Measurements from ENCODE around the gene AKT1S1.

AKT1S1 gene

GRCh38 chr19:49889687-49890348 lies 12.7 kb upstream of the AKT1S1 start:
- no peaks in the 10 kb centered on the region for H3K9me3 ChIP-seq (ENCODE audit: control insufficient read depth, low read length)
- H3K4me1 ChIP-seq (ENCODE audit: control insufficient read depth, insufficient read depth, low read length), result no peaks in the 10 kb centered on the region
- 47 to 49% methylated on average over 71 of the region's 71 CpGs for WGBS, 2 experiments
- peaks cover 16% of the 10 kb centered on the region for H3K27me3 ChIP-seq (ENCODE audit: control insufficient read depth, insufficient read depth, low read length, poor library complexity, severe bottlenecking)
- H3K27ac ChIP-seq (ENCODE audit: insufficient read depth, low read depth, low read length, poor library complexity, severe bottlenecking), result no peak overlapping the region
- peak overlapping the region; percentile 23 for H3K4me3 ChIP-seq (ENCODE audit: insufficient read depth, low read depth, low read length)
- H3K36me3 ChIP-seq (ENCODE audit: control insufficient read depth, insufficient read depth, low read length), result peaks cover 3% of the 10 kb centered on the region

GRCh38 chr19:49889038-49889686 lies 12.0 kb upstream of the AKT1S1 start:
- Histone ChIP-seq H3K36me3 (ENCODE audit: control insufficient read depth, insufficient read depth, low read length) (peaks cover 9% of the 10 kb centered on the region), H3K27ac (ENCODE audit: insufficient read depth, low read depth, low read length, poor library complexity, severe bottlenecking) (no peak overlapping the region), H3K27me3 (ENCODE audit: control insufficient read depth, insufficient read depth, low read length, poor library complexity, severe bottlenecking) (peaks cover 16% of the 10 kb centered on the region), H3K4me3 (ENCODE audit: insufficient read depth, low read depth, low read length) (no peak overlapping the region), H3K9me3 (ENCODE audit: control insufficient read depth, low read length) (no peaks in the 10 kb centered on the region), H3K4me1 (ENCODE audit: control insufficient read depth, insufficient read depth, low read length) (no peaks in the 10 kb centered on the region)
- WGBS, 2 experiments, result 95% methylated on average over 23 of the region's 23 CpGs

GRCh38 chr19:49888510-49888824 lies 11.3 kb upstream of the AKT1S1 start:
- WGBS, 2 experiments, result 93 to 96% methylated on average over 18 of the region's 18 CpGs
- H3K36me3 ChIP-seq (ENCODE audit: control insufficient read depth, insufficient read depth, low read length), result peaks cover 16% of the 10 kb centered on the region
- no peaks in the 10 kb centered on the region for H3K9me3 ChIP-seq (ENCODE audit: control insufficient read depth, low read length)
- peaks cover 16% of the 10 kb centered on the region for H3K27me3 ChIP-seq (ENCODE audit: control insufficient read depth, insufficient read depth, low read length, poor library complexity, severe bottlenecking)
- H3K4me3 ChIP-seq (ENCODE audit: insufficient read depth, low read depth, low read length), result no peak overlapping the region
- H3K27ac ChIP-seq (ENCODE audit: insufficient read depth, low read depth, low read length, poor library complexity, severe bottlenecking), result no peak overlapping the region
- H3K4me1 ChIP-seq (ENCODE audit: control insufficient read depth, insufficient read depth, low read length), result no peaks in the 10 kb centered on the region

GRCh38 chr19:49887665-49888509 lies 10.7 kb upstream of the AKT1S1 start:
- Histone ChIP-seq H3K27ac (ENCODE audit: insufficient read depth, low read depth, low read length, poor library complexity, severe bottlenecking) (no peak overlapping the region), H3K27me3 (ENCODE audit: control insufficient read depth, insufficient read depth, low read length, poor library complexity, severe bottlenecking) (peaks cover 16% of the 10 kb centered on the region), H3K36me3 (ENCODE audit: control insufficient read depth, insufficient read depth, low read length) (peaks cover 20% of the 10 kb centered on the region), H3K4me1 (ENCODE audit: control insufficient read depth, insufficient read depth, low read length) (no peaks in the 10 kb centered on the region), H3K9me3 (ENCODE audit: control insufficient read depth, low read length) (no peaks in the 10 kb centered on the region), H3K4me3 (ENCODE audit: insufficient read depth, low read depth, low read length) (no peak overlapping the region)
- 94 to 96% methylated on average over 54 of the region's 54 CpGs for WGBS, 2 experiments

- H3K36me3 ChIP-seq (ENCODE audit: control insufficient read depth, insufficient read depth, low read length), result peaks cover 27% of the 10 kb centered on the region
- peaks cover 16% of the 10 kb centered on the region for H3K27me3 ChIP-seq (ENCODE audit: control insufficient read depth, insufficient read depth, low read length, poor library complexity, severe bottlenecking)
- H3K4me1 ChIP-seq (ENCODE audit: control insufficient read depth, insufficient read depth, low read length), result no peaks in the 10 kb centered on the region
- H3K27ac ChIP-seq (ENCODE audit: insufficient read depth, low read depth, low read length, poor library complexity, severe bottlenecking), result no peak overlapping the region
- H3K4me3 ChIP-seq (ENCODE audit: insufficient read depth, low read depth, low read length), result no peak overlapping the region
- H3K9me3 ChIP-seq (ENCODE audit: control insufficient read depth, low read length), result no peaks in the 10 kb centered on the region
- WGBS, 2 experiments, result 93 to 95% methylated on average over 23 of the region's 23 CpGs
Measured at GRCh38 chr19:49887037-49887664, 10.0 kb upstream of the AKT1S1 start.

GRCh38 chr19:49884760-49885159 lies 7.6 kb upstream of the AKT1S1 start:
- Histone ChIP-seq H3K9me3 (ENCODE audit: control insufficient read depth, low read length) (no peaks in the 10 kb centered on the region), H3K27ac (ENCODE audit: insufficient read depth, low read depth, low read length, poor library complexity, severe bottlenecking) (no peak overlapping the region), H3K36me3 (ENCODE audit: control insufficient read depth, insufficient read depth, low read length) (peaks cover 44% of the 10 kb centered on the region), H3K4me3 (ENCODE audit: insufficient read depth, low read depth, low read length) (no peak overlapping the region), H3K4me1 (ENCODE audit: control insufficient read depth, insufficient read depth, low read length) (no peaks in the 10 kb centered on the region), H3K27me3 (ENCODE audit: control insufficient read depth, insufficient read depth, low read length, poor library complexity, severe bottlenecking) (peaks cover 7% of the 10 kb centered on the region)
- 91 to 94% methylated on average over 3 of the region's 3 CpGs for WGBS, 2 experiments

GRCh38 chr19:49884109-49884508 lies 7.0 kb upstream of the AKT1S1 start:
- Histone ChIP-seq H3K36me3 (ENCODE audit: control insufficient read depth, insufficient read depth, low read length) (peaks cover 44% of the 10 kb centered on the region), H3K4me3 (ENCODE audit: insufficient read depth, low read depth, low read length) (no peak overlapping the region), H3K4me1 (ENCODE audit: control insufficient read depth, insufficient read depth, low read length) (no peaks in the 10 kb centered on the region), H3K27me3 (ENCODE audit: control insufficient read depth, insufficient read depth, low read length, poor library complexity, severe bottlenecking) (peaks cover under 1% of the 10 kb centered on the region), H3K9me3 (ENCODE audit: control insufficient read depth, low read length) (no peaks in the 10 kb centered on the region), H3K27ac (ENCODE audit: insufficient read depth, low read depth, low read length, poor library complexity, severe bottlenecking) (no peak overlapping the region)
- 96 to 97% methylated on average over 18 of the region's 18 CpGs for WGBS, 2 experiments

- Histone ChIP-seq H3K27me3 (ENCODE audit: control insufficient read depth, insufficient read depth, low read length, poor library complexity, severe bottlenecking) (no peaks in the 10 kb centered on the region), H3K36me3 (ENCODE audit: control insufficient read depth, insufficient read depth, low read length) (peaks cover 44% of the 10 kb centered on the region), H3K27ac (ENCODE audit: insufficient read depth, low read depth, low read length, poor library complexity, severe bottlenecking) (no peak overlapping the region), H3K4me1 (ENCODE audit: control insufficient read depth, insufficient read depth, low read length) (no peaks in the 10 kb centered on the region), H3K4me3 (ENCODE audit: insufficient read depth, low read depth, low read length) (no peak overlapping the region), H3K9me3 (ENCODE audit: control insufficient read depth, low read length) (no peaks in the 10 kb centered on the region)
- 96 to 97% methylated on average over 5 of the region's 5 CpGs for WGBS, 2 experiments
Measured at GRCh38 chr19:49883094-49883493, 5.9 kb upstream of the AKT1S1 start.

- no peaks in the 10 kb centered on the region for H3K9me3 ChIP-seq (ENCODE audit: control insufficient read depth, low read length)
- H3K4me3 ChIP-seq (ENCODE audit: insufficient read depth, low read depth, low read length), result no peak overlapping the region
- H3K27me3 ChIP-seq (ENCODE audit: control insufficient read depth, insufficient read depth, low read length, poor library complexity, severe bottlenecking), result no peaks in the 10 kb centered on the region
- no peak overlapping the region for H3K27ac ChIP-seq (ENCODE audit: insufficient read depth, low read depth, low read length, poor library complexity, severe bottlenecking)
- H3K4me1 ChIP-seq (ENCODE audit: control insufficient read depth, insufficient read depth, low read length), result no peaks in the 10 kb centered on the region
- WGBS, 2 experiments, result 96 to 98% methylated on average over 14 of the region's 14 CpGs
- peaks cover 44% of the 10 kb centered on the region for H3K36me3 ChIP-seq (ENCODE audit: control insufficient read depth, insufficient read depth, low read length)
Measured at GRCh38 chr19:49882643-49883042, 5.5 kb upstream of the AKT1S1 start.

All from ectodermal cell (in vitro differentiated cells).